Stimulated activated CD4-positive, alpha-beta T cell treated with anti-CD3 and anti-CD28 coated beads, Interleukin-4, amount 100 ng/mL, for 1 hour (primary cell): ENCODE measurements around the gene PRKN.
"Not testable (repeated sequence)": the region's sequence is repeated elsewhere in the genome, so short reads cannot be mapped to it uniquely, and the experiment has no call there.

Source experiments
- DNase-seq: peaks from one replicate; pipeline ENCODE4 v3.0.0-alpha.2; 2020

The PRKN gene

DNA sequence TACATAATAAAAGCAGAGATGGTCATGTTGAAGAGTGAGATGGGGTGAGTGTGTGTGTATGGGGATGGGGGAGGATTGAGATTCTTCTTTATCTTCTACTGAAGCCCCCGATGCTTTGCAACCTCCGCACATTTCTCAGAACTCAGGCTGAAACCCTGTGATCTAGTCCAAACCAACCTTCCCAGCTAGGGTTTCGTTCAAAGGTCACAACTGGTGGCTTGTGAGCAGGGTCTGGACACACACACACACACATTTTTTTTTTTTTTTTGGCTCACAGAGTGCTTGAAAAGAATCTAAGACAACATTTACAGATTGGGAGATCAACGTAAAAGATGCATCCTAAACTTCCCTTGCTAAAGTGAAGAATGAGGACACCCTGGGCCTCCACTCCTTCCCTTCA lies 1228.7 kb downstream of the PRKN start:
- DNase-seq = no peak

- DNase-seq = no peak
These were observed 1229.2 kb downstream of the PRKN start for GRCh38 chr6:161498359-161498758.

GRCh38 chr6:161496941-161497340 lies 1230.6 kb downstream of the PRKN start:
- no peak for DNase-seq

DNA sequence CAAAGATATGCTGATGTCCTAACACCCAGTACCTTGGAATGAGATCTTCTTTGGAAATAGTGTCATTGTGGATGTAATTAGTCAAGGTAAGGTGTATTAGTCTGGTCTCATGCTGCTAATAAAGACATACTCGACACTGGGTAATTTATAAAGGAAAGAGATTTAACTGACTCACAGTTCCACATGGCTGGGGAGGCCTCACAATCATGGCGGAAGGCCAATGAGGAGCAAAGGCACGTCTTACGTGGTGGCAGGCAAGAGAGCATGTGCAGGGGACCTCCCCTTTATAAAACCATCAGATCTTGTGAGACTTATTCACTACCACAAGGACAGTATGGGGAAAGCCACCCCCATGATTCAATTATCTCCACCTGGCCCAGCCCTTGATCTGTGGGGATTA lies 1231.3 kb downstream of the PRKN start:
- DNase-seq = not testable (repeated sequence)

GRCh38 chr6:161494566-161494965 lies 1233.0 kb downstream of the PRKN start:
- no peak for DNase-seq

DNA sequence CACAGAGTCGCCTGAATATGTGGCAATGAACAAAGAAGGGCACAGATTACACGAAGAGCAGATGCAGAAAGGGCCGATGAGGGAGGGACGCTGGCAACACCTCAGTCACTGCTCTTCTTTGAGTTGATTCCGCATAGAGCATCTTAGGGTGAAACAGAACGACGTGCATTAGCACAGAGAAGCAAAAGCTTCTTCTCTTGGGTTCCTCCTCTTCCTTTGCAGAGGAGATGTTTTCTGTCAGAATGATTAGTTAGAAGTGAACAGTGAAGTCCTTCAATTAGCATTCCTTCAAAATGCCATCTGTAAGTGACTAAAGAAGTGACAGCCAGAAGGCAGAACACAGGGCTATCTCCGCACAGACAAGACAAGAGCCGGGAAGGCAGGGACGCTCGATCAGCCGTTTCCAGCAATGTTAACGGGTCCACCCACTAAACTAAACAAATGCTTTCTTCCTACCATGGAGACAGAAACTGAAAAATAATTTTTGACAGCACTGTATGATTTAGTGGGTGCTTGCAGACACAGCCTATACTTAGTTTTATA lies 1233.9 kb downstream of the PRKN start:
- DNase-seq = no peak

DNA sequence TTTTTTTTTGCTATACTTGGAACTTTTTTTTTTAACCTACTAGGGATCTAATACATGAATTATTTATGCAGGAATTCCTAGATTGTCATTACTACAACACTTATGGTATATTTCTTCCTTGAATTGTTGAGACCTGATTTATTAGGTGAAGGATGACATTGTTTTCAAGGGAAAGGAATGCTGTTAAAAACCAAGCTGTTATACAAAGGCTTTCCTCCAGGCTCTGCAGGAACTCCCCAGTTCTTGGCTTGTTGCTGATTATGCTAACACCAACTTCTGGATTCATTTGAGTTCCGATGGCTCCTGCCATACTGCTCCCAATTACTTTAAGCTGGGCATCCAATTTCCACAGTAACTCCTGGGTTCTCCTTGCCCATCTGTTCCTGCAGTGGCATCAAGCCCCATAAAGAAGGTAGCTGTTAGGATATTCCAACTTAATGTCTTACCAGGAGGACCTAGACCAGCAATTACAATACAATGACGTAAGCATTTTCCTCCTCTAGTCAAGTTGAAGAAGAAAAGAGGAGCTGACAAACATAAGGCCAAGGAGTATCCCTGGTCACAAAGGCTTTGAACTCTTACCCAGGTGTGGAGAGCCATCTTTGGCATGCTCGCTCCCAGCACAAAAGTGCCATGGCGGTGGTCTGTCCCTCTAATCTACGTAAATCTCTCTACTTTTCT lies 1237.8 kb downstream of the PRKN start:
- no peak for DNase-seq

- DNase-seq = no peak
These were observed 1239.9 kb downstream of the PRKN start for GRCh38 chr6:161487694-161488093.

DNA sequence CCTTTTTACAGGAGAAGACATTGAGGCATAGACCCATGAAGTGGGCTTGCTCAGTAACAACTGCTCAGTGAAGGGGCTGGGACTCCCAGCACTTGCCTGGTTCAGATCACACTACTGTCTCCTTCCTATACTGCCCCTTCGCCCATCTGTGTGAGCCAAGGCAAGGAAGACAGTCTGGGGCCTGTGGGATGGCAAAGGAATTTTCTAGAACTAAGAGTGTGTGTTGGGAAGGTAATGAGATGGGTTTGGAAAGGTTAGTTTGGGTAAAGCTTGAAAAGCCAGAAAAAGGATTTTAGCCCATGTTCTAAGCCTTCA lies 1240.4 kb downstream of the PRKN start:
- DNase-seq = no peak

- no peak for DNase-seq
These were observed 1241.0 kb downstream of the PRKN start for GRCh38 chr6:161486361-161487216.

- DNase-seq = no peak
These were observed 1245.1 kb downstream of the PRKN start for GRCh38 chr6:161482517-161482858.

- DNase-seq = no peak
These were observed 1245.6 kb downstream of the PRKN start for GRCh38 chr6:161481786-161482516.

GRCh38 chr6:161480421-161481155 lies 1247.0 kb downstream of the PRKN start:
- DNase-seq = no peak

GRCh38 chr6:161479376-161479775 lies 1248.2 kb downstream of the PRKN start:
- no peak for DNase-seq

GRCh38 chr6:161477876-161478425 lies 1249.6 kb downstream of the PRKN start:
- no peak for DNase-seq

DNA sequence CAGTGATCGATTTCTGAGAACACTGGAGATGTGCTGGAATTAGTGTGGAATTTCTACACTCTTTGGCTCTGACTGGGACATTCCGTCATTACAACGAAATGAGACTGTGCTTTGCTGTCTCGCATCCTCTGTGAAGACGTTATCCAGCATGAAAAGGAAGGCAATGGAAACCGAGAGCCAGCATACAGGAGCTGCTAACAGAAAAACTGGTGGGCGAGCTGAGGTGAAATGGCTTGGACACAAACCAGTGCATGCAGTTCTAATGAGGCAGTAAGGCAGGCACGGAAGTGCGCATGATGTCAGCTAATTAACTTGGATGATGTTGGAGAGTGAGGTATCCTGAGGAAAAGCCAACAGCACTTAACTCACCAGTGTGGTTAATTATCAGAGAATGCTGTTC lies 1250.9 kb downstream of the PRKN start:
- no peak for DNase-seq

DNA sequence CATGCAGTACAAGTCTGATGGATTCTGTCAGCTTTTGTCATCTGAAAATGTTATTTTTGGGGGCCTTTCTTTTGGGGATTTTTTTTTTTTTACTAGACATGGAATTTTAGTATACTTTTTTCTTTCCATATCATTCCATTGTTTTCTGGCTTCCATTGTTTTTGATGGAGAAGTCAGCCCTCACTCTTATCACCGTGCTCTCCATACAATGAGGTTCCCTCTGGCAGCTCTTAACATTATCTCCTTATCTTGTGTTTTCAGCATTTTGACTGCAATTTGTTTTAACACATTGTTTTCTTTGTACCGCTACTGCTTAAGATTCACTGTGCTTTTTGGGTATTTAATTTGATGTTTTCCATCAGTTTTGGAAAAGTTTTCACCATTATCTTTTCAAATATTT lies 1262.2 kb downstream of the PRKN start:
- DNase-seq = no peak

DNA sequence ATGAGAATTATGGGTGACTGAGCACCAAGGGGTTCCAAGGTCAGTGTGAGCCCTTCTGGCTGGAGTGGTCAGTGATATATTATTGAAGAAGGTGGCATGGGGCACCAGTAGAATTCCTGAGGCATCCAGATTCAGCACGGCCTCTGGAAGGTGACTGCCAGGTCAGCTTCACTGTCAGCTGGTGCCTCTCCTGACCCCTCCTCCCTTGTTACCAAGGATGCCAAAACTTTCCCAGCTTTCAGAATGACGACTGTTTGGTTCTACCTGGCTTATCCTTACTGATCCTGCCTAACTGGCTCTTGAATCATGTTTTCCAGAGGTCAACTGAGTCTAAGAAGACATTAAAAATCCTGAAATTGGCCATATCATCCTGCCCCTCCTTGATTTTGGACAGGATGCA lies 1264.5 kb downstream of the PRKN start:
- no peak for DNase-seq

DNA sequence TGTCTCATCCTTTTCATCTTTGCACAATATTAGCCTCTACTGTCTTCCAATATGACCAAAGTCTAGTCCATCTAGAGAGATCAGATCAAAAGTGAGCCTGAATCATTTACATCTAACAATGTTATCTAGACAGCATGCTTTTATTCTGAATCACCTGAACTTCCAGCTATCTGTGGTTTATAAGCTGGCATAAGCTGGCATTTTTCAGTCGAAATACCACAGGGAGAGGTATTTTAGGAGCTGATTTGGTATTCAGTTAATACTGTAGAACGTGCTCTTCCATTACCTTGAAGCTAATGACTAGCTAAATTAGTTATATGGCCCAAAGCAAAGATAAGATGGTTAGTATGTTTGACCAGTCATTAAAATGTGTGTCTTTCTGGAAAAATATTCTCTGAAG lies 1265.4 kb downstream of the PRKN start:
- DNase-seq = no peak

GRCh38 chr6:161459008-161459615 lies 1268.5 kb downstream of the PRKN start:
- no peak for DNase-seq

GRCh38 chr6:161458201-161458951 lies 1269.2 kb downstream of the PRKN start:
- DNase-seq = no peak

GRCh38 chr6:161455848-161456247 lies 1271.7 kb downstream of the PRKN start:
- DNase-seq = no peak
